ENCODE results near the gene AJM1. TPM values are rescaled to one million over a fixed set of nuclear protein-coding genes. Genes with fewer than 3 reads are reported as not detected.

Gene AJM1
- total RNA-seq, 4 donors from 2014 or later: 2.5 to 10.9 (median 5.7) TPM

DNA sequence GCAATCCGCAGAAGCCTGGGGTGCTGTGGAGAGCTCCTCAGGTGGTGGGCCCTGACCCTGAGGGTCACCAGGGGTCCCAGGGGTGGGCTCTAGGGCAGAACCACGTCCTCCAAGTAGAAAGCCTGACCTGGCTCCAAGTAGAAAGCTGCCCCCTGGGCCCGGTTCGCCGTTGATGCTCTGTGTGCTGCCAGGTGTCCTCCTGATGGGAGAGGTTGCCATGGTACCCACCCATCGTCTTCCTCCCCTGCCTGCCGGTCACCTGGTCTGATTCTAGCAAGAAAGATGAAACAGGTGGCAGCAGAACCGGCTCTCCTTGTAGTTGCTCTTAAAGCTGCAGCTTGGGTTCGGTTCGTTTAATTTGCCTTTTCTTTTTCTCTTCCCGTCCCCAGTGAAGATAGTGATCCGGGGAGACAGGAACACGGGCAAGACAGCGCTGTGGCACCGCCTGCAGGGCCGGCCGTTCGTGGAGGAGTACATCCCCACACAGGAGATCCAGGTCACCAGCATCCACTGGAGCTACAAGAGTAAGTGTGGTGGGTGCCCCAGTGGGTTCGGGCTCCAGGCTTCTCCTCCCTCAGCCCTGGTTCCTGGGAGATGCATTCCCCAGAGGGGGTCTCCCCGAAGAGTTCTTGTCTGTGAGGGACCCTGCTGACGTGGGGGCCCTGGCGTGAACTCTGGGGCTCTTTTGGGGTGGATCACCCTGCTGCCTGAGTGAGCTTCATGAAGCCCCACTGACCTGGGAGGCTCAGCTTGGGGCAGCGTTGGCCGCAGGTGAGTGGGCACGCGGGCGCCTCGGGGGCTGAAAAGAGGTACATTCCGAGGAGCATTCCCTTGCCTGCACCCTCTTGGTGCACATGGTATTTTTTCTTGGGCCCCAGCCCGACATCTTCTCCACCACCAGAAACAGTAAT, 18.9 kb upstream of the AJM1 start:
- H3K9me3 ChIP-seq: no peaks in the 10 kb centered on the region
- no peak overlapping the region for H3K27ac ChIP-seq
- H3K4me3 ChIP-seq: no peak overlapping the region
- TF ChIP-seq, protein P1, sequence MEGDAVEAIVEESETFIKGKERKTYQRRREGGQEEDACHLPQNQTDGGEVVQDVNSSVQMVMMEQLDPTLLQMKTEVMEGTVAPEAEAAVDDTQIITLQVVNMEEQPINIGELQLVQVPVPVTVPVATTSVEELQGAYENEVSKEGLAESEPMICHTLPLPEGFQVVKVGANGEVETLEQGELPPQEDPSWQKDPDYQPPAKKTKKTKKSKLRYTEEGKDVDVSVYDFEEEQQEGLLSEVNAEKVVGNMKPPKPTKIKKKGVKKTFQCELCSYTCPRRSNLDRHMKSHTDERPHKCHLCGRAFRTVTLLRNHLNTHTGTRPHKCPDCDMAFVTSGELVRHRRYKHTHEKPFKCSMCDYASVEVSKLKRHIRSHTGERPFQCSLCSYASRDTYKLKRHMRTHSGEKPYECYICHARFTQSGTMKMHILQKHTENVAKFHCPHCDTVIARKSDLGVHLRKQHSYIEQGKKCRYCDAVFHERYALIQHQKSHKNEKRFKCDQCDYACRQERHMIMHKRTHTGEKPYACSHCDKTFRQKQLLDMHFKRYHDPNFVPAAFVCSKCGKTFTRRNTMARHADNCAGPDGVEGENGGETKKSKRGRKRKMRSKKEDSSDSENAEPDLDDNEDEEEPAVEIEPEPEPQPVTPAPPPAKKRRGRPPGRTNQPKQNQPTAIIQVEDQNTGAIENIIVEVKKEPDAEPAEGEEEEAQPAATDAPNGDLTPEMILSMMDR (IDR thresholded peaks at IDR 0.05): no peak
- TF ChIP-seq POLR2AphosphoS5 (IDR thresholded peaks at IDR 0.05) (no peak), POLR2A (IDR thresholded peaks at IDR 0.05) (no peak), EP300 (IDR thresholded peaks at IDR 0.05) (no peak)
- WGBS, 2 donors (ENCODE audit: low coverage in 1 of 2): 82 to 83% methylated on average over 4 to 6 of the region's 30 CpGs
- no peak for ATAC-seq
- H3K36me3 ChIP-seq: peaks cover 0 to 53% of the 10 kb centered on the region in 2 donors
- peaks cover 0 to 22% (median 0%) of the 10 kb centered on the region in 3 donors for H3K4me1 ChIP-seq
- no peaks in the 10 kb centered on the region for H3K27me3 ChIP-seq

DNA sequence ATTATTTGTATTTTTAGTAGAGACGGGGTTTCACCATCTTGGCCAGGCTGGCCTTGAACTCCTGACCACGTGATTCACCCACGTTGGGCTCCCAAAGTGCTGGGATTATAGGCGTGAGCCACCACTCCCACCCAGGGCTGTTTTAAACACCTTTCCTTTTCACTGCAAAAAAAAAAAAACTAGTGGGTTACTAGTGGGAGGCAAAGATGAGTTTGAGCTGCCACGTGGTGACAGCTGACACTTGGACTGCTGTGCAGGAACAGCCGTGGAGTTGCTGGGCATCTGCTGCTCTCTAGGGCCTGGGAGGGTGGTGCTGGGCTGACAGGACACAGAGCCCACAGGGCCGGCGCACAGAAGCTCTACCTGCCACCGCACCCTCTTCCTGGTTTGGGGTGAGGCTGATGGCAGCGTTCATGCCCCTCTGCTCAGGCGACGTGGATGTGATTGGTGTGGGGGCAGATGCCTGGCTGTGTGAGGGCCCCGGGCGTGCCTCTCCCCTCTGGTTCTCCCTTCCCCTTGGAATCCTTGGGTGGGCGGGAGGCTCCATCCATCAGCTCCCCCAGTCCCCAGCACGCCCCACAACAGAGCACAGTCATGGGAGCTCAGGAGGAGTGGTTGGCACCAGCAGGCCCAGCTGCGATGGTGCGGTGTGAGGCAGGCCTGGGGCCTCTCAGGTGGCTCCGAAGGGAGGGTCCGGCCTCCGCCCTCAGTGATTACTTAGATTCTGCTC, 17.6 kb upstream of the AJM1 start:
- no peak for ATAC-seq
- peaks cover 0 to 66% of the 10 kb centered on the region in 2 donors for H3K36me3 ChIP-seq
- peaks cover 0 to 22% (median 0%) of the 10 kb centered on the region in 3 donors for H3K4me1 ChIP-seq
- no peak overlapping the region for H3K27ac ChIP-seq
- TF ChIP-seq EP300 (IDR thresholded peaks at IDR 0.05): no peak
- no peak for TF ChIP-seq POLR2AphosphoS5 (IDR thresholded peaks at IDR 0.05)
- no peak for TF ChIP-seq POLR2A (IDR thresholded peaks at IDR 0.05)
- TF ChIP-seq, protein P1 (IDR thresholded peaks at IDR 0.05): no peak
- no peaks in the 10 kb centered on the region for H3K9me3 ChIP-seq
- no peaks in the 10 kb centered on the region for H3K27me3 ChIP-seq
- 60 to 80% methylated on average over 1 of the region's 21 CpGs for WGBS, 2 donors (ENCODE audit: low coverage in 1 of 2)
- H3K4me3 ChIP-seq: no peak overlapping the region

DNA sequence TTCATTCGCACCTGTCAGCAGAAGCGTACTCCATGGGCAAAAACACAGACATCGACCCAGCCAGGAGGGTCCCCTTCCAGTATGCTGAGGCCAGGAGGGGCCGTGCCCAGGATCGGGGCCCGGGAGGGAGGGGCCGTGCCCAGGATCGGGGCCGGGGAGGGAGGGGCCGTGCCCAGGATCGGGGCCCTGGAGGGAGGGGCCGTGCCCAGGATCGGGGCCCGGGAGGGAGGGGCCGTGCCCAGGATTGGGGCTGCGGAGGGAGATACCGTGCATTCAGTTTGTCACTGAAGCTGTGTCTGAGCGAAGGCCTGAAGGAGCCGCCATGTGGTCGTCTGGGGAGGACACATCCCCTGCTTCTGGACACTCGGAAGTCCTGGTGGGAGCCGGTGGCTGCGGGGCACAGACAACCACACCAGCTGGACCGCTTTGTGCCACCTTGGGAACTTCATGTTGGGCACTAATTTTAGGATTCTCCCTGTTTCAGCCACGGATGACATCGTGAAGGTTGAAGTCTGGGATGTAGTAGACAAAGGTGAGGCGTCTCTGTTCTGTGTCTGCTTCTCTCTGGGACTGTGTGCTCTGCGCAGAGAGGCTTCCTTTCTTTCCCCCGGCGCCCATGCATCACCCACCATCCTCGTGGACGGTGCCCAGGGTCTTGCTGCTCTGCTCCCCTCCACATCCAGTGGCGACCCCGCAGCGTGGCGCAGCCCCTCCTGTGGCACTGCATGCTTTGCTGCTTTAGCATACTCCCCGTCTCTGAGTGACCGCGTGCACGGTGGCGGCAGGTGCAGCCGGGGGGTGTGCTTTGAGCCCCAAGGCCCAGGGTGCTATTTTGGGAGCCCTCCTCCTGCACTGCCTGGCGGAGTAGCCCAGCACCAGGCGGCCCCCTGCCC, 16.7 kb upstream of the AJM1 start:
- WGBS, 2 donors (ENCODE audit: low coverage in 1 of 2): 86 to 95% methylated on average over 8 to 9 of the region's 44 CpGs
- Histone ChIP-seq H3K36me3 (peaks cover 0 to 75% of the 10 kb centered on the region in 2 donors), H3K4me1 (peaks cover 0 to 21% (median 0%) of the 10 kb centered on the region in 3 donors), H3K27me3 (no peaks in the 10 kb centered on the region), H3K4me3 (no peak overlapping the region), H3K9me3 (no peaks in the 10 kb centered on the region), H3K27ac (no peak overlapping the region)
- ATAC-seq: no peak
- no peak for TF ChIP-seq POLR2A (IDR thresholded peaks at IDR 0.05)
- no peak for TF ChIP-seq EP300 (IDR thresholded peaks at IDR 0.05)
- no peak for TF ChIP-seq POLR2AphosphoS5 (IDR thresholded peaks at IDR 0.05)

DNA sequence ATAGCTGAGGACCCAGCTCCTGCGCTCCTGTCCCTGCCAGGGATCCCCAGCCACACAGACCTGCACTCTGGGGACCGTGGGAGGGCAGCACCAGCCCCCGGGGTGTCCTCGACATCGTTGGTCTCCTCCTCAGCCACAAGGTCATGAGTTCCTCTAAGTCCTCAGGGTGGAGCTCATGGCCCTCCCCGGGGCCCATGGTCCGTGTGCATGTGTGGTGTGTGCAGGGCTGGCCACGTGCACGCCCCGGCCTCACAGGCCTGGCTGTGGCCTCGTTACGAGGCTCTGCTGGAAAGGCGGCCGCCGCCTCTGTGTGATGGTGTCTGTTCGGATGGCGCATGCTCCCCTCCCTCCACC, 16.1 kb upstream of the AJM1 start:
- no CpG with 5 or more reads among the region's 17 CpGs for WGBS, 2 donors (ENCODE audit: low coverage in 1 of 2)
- peaks cover 0 to 14% (median 0%) of the 10 kb centered on the region in 3 donors for H3K4me1 ChIP-seq

More for the DNA sequence above, 16.1 kb upstream of the AJM1 start:
- no peak for ATAC-seq
- H3K9me3 ChIP-seq: no peaks in the 10 kb centered on the region
- H3K27ac ChIP-seq: no peak overlapping the region
- H3K4me3 ChIP-seq: no peak overlapping the region
- H3K36me3 ChIP-seq: peaks cover 0 to 81% of the 10 kb centered on the region in 2 donors
- TF ChIP-seq EP300 (IDR thresholded peaks at IDR 0.05): no peak
- TF ChIP-seq, protein P1 (IDR thresholded peaks at IDR 0.05): no peak
- TF ChIP-seq POLR2AphosphoS5 (IDR thresholded peaks at IDR 0.05): no peak
- no peak for TF ChIP-seq POLR2A (IDR thresholded peaks at IDR 0.05)
- H3K27me3 ChIP-seq: no peaks in the 10 kb centered on the region

Measured in gastroesophageal sphincter (tissue), 4 donors.